GM23338 (cell line): ENCODE data around the gene THBS1. TPM values are rescaled to one million over a fixed set of nuclear protein-coding genes. Genes with fewer than 3 reads are reported as not detected.

Experiments
- ATAC-seq: fragments of 200-7000 bp; cut with Tn5 transposase; 3 replicates; pipeline ENCODE4 v1.9.1; 2020
- DNase-seq: peaks from one replicate; pipeline ENCODE4 v3.0.0-alpha.2; 2015; ENCODE audit warnings: low spot score
- H2AFZ ChIP-seq: fragments of 200-600 bp; sonication (generic); 2 replicates; pipeline ENCODE4 v1.8.0; 2016; ENCODE audit warnings: antibody characterized with exemption, mild to moderate bottlenecking, moderate library complexity
- H3F3A ChIP-seq: fragments of 200-600 bp; sonication (generic); replicated peaks from 2 replicates; pipeline ENCODE4 v1.8.0; 2017; ENCODE audit warnings: antibody characterized with exemption, mixed run types, low read depth
- H3K27ac ChIP-seq: fragments of 200-600 bp; sonication (generic); 2 replicates; pipeline ENCODE4 v1.6.1; 2016; ENCODE audit warnings: low read depth
- H3K27me3 ChIP-seq: fragments of 200-600 bp; sonication (generic); 2 replicates; pipeline ENCODE4 v1.8.0; 2016; ENCODE audit warnings: mild to moderate bottlenecking, mixed run types, moderate library complexity; ENCODE audit not compliant: insufficient read depth
- H3K36me3 ChIP-seq: fragments of 200-600 bp; sonication (generic); 2 replicates; pipeline ENCODE4 v1.8.0; 2016; ENCODE audit warnings: mild to moderate bottlenecking; ENCODE audit not compliant: insufficient read depth
- H3K4me1 ChIP-seq: fragments of 200-600 bp; sonication (generic); 2 replicates; pipeline ENCODE4 v1.8.0; 2016; ENCODE audit warnings: mild to moderate bottlenecking, moderate library complexity; ENCODE audit not compliant: insufficient read depth
- H3K4me2 ChIP-seq: fragments of 200-600 bp; sonication (generic); 2 replicates; pipeline ENCODE4 v1.7.1; 2017; ENCODE audit warnings: mixed run types
- H3K4me3 ChIP-seq: fragments of 200-600 bp; sonication (generic); 2 replicates; pipeline ENCODE4 v1.6.1; 2016; ENCODE audit warnings: mixed run types
- H3K79me2 ChIP-seq: fragments of 200-600 bp; sonication (generic); replicated peaks from 2 replicates; pipeline ENCODE4 v1.8.0; 2017; ENCODE audit warnings: mild to moderate bottlenecking; ENCODE audit not compliant: insufficient read depth
- H3K9me2 ChIP-seq: fragments of 200-600 bp; sonication (generic); 2 replicates; pipeline ENCODE4 v1.8.0; 2017; ENCODE audit not compliant: insufficient read depth
- H4K20me1 ChIP-seq: fragments of 200-600 bp; sonication (generic); replicated peaks from 2 replicates; pipeline ENCODE4 v1.8.0; 2017; ENCODE audit warnings: mild to moderate bottlenecking; ENCODE audit not compliant: insufficient read depth
- H3K27ac Mint-ChIP-seq: 2 replicates; pipeline ENCODE4 v1.8.0; 2020; ENCODE audit warnings: inconsistent platforms, mild to moderate bottlenecking, moderate library complexity, mixed read lengths
- H3K27me3 Mint-ChIP-seq: 3 replicates; pipeline ENCODE4 v1.8.0; 2022; ENCODE audit warnings: low read depth, mild to moderate bottlenecking, moderate library complexity, mixed read lengths, inconsistent platforms; ENCODE audit not compliant: insufficient read depth, poor library complexity
- H3K36me3 Mint-ChIP-seq: 3 replicates; pipeline ENCODE4 v1.8.0; 2021; ENCODE audit warnings: low read depth, mild to moderate bottlenecking, inconsistent platforms, moderate library complexity, mixed read lengths
- H3K4me1 Mint-ChIP-seq: 3 replicates; pipeline ENCODE4 v1.8.0; 2020; ENCODE audit warnings: mild to moderate bottlenecking, inconsistent platforms, mixed read lengths
- H3K4me3 Mint-ChIP-seq: 3 replicates; pipeline ENCODE4 v1.8.0; 2021; ENCODE audit warnings: moderate library complexity, mild to moderate bottlenecking, inconsistent platforms, mixed read lengths
- H3K9me3 Mint-ChIP-seq: 3 replicates; pipeline ENCODE4 v1.8.0; 2020; ENCODE audit warnings: moderate library complexity, mild to moderate bottlenecking, inconsistent platforms, mixed read lengths
- CREB1 ChIP-seq: fragments of 250-450 bp; sonication (Bioruptor Pico); IDR thresholded peaks from 2 replicates; pipeline ENCODE4 v1.5.0; 2020; ENCODE audit warnings: low read depth, mild to moderate bottlenecking, moderate library complexity
- CTCF ChIP-seq, 2 experiments: fragments of 200-600 bp in 1 of 2; sonication (generic) in 1 of 2; conservative IDR thresholded peaks; 2 replicates each; pipeline versions ENCODE4 v1.5.1 to v1.6.1; 2016 to 2017; ENCODE audit warnings: antibody characterized with exemption in 2 of 2, low read depth in 2 of 2, mild to moderate bottlenecking in 2 of 2, moderate library complexity in 1 of 2
- ETS1 ChIP-seq: IDR thresholded peaks from 2 replicates; pipeline ENCODE4 v1.6.1; 2016; ENCODE audit warnings: antibody characterized with exemption
- EZH2 ChIP-seq: fragments of 200-600 bp; sonication (generic); IDR thresholded peaks from one replicate; pipeline ENCODE4 v1.8.0; 2017; ENCODE audit warnings: antibody characterized with exemption, mild to moderate bottlenecking, low read depth; ENCODE audit not compliant: unreplicated experiment
- EZH2phosphoT487 ChIP-seq: fragments of 200-600 bp; sonication (generic); IDR thresholded peaks from one replicate; pipeline ENCODE4 v1.8.1; 2018; ENCODE audit warnings: antibody characterized with exemption; ENCODE audit not compliant: unreplicated experiment
- JUNB ChIP-seq: IDR thresholded peaks from one replicate; pipeline ENCODE4 v1.6.1; 2016; ENCODE audit warnings: antibody characterized with exemption; ENCODE audit not compliant: unreplicated experiment
- NANOG ChIP-seq: IDR thresholded peaks from 2 replicates; pipeline ENCODE4 v1.6.1; 2016; ENCODE audit warnings: antibody characterized with exemption, borderline replicate concordance
- POLR2AphosphoS5 ChIP-seq: IDR thresholded peaks from 2 replicates; pipeline ENCODE4 v1.6.1; 2016; ENCODE audit warnings: antibody characterized with exemption, low read depth
- REST ChIP-seq: IDR thresholded peaks from one replicate; pipeline ENCODE4 v1.6.1; 2018; ENCODE audit warnings: antibody characterized with exemption; ENCODE audit not compliant: unreplicated experiment
- STAT1 ChIP-seq: IDR thresholded peaks from one replicate; pipeline ENCODE4 v1.6.1; 2016; ENCODE audit warnings: antibody characterized with exemption; ENCODE audit not compliant: unreplicated experiment
- ZNF114 ChIP-seq: fragments of 250-450 bp; sonication (Bioruptor Pico); IDR thresholded peaks from 2 replicates; pipeline ENCODE4 v1.5.0; 2020; ENCODE audit warnings: mild to moderate bottlenecking, moderate library complexity
- ZNF331 ChIP-seq: fragments of 250-450 bp; sonication (Bioruptor Pico); IDR thresholded peaks from 2 replicates; pipeline ENCODE4 v1.5.0; 2020; ENCODE audit warnings: low read depth, mild to moderate bottlenecking, moderate library complexity
- ZNF462 ChIP-seq: fragments of 250-450 bp; sonication (Bioruptor Pico); IDR thresholded peaks from 2 replicates; pipeline ENCODE4 v1.5.0; 2020; ENCODE audit warnings: mild to moderate bottlenecking, moderate library complexity
- long read RNA-seq: library from polyadenylated mRNA; unstranded; transcript quantifications from one replicate; pipeline ENCODE4 v2.0.0, GENCODE V29; 2020; ENCODE audit not compliant: unreplicated experiment
- polyA plus RNA-seq: library from polyadenylated mRNA; unstranded; fragments of >200 nt; fragmentation: Nextera tagmentation; extraction: Ambion mirVana; gene quantifications from 2 replicates; pipeline ENCODE4 v1.2.1, GENCODE V29; 2016
- total RNA-seq: library from RNA; depleted of rRNA; stranded (reverse); fragments of >200 nt; shearing (Covaris generic); gene quantifications from 2 replicates; pipeline ENCODE4 v1.2.3, GENCODE V29; 2014; rRNA removed

THBS1 gene
- total RNA-seq (81.3 and 81.9 TPM in 2 replicates), polyA plus RNA-seq (14.2 and 21.7 TPM in 2 replicates)
- long read RNA-seq, partial matches to known transcripts: 1 of 1 reads
- long read RNA-seq, other reads (novel, unspliced or antisense): 0 of 1 reads

- Histone ChIP-seq H3K36me3 (peaks cover 27% of the 10 kb centered on the region), H3K27ac (peak within 1 kb of the TSS; percentile 95), H3F3A (0 out of 2 replicates have a peak, but pooled peaks cover 2% of the 10 kb centered on the region), H3K4me2 (peak within 1 kb of the TSS; percentile 84), H3K4me1 (peaks cover 19% of the 10 kb centered on the region), H4K20me1 (no peaks in the 10 kb centered on the region; the same call in 1 of the 2 replicates), H3K9me2 (0 out of 2 replicates have a peak, but pooled peaks cover 5% of the 10 kb centered on the region), H3K4me3 (peak within 1 kb of the TSS; percentile 78), H3K79me2 (peaks cover 20% of the 10 kb centered on the region), H3K27me3 (peaks cover 10% of the 10 kb centered on the region; the same call in 1 of the 2 replicates), H2AFZ (no peak within 1 kb of the TSS)
- ATAC-seq (peak; percentile 62), DNase-seq (peak; percentile 98)
- peaks cover 15% of the 10 kb centered on the region for H3K27me3 Mint-ChIP-seq
- H3K9me3 Mint-ChIP-seq: no peaks in the 10 kb centered on the region
- H3K4me1 Mint-ChIP-seq: peaks cover 36% of the 10 kb centered on the region
- peaks cover 46% of the 10 kb centered on the region for H3K36me3 Mint-ChIP-seq
- H3K4me3 Mint-ChIP-seq: peak within 1 kb of the TSS; percentile 91
- peak within 1 kb of the TSS; percentile 97 for H3K27ac Mint-ChIP-seq
- TF ChIP-seq CTCF (conservative IDR thresholded peaks at IDR 0.05; ENCODE audit: low read depth in 2 of 2) (no peak; a peak in 1 of 4 replicates), ZNF114 (CRISPR knock-in tag) (0 out of 2 replicates have a peak, but pooled peaks have one; percentile 21), ZNF462 (peak; percentile 72; the same call in 1 of the 2 replicates), NANOG (no peak), EZH2phosphoT487 (no peak), REST (no peak), POLR2AphosphoS5 (peak; percentile 99), STAT1 (no peak), ZNF331 (no peak), CREB1 (CRISPR knock-in tag) (peak; percentile 27; the same call in 1 of the 2 replicates), JUNB (no peak), ETS1 (no peak), EZH2 (no peak)
These were observed at the start of gene THBS1 for GRCh38 chr15:39580485-39581241. Gene THBS1, plus strand, starts transcription at chr15:39581079. Its CDS starts 779 bp downstream, at chr15:39581858.
